ENCODE data around the gene OGFR.
A peak's percentile ranks its signal among the peaks of the same experiment; 100 is the strongest.

The OGFR gene

GRCh38 chr20:62770111-62770910 is 34.3 kb upstream of the OGFR start:
- DNase-seq = no peak

GRCh38 chr20:62770916-62771315 is 33.7 kb upstream of the OGFR start:
- no peak for DNase-seq

GRCh38 chr20:62771396-62772102 is 33.1 kb upstream of the OGFR start:
- no peak for DNase-seq

- no peak for DNase-seq
Measured at GRCh38 chr20:62772103-62772611, 32.5 kb upstream of the OGFR start.

- DNase-seq = no peak
Measured at GRCh38 chr20:62772619-62772989, 32.0 kb upstream of the OGFR start.

- DNase-seq = no peak
Measured at GRCh38 chr20:62772990-62773844, 31.4 kb upstream of the OGFR start.

- DNase-seq = no peak
Measured at GRCh38 chr20:62773845-62774714, 30.6 kb upstream of the OGFR start.

- DNase-seq = no peak
Measured at GRCh38 chr20:62774762-62775161, 29.9 kb upstream of the OGFR start.

GRCh38 chr20:62775206-62775605 is 29.4 kb upstream of the OGFR start:
- DNase-seq = no peak

GRCh38 chr20:62776035-62776691 is 28.5 kb upstream of the OGFR start:
- DNase-seq = no peak

- peak; percentile 22 to 63 (median 58) for DNase-seq
Measured at GRCh38 chr20:62776692-62777527, 27.7 kb upstream of the OGFR start.

GRCh38 chr20:62777528-62777830 is 27.2 kb upstream of the OGFR start:
- no peak for DNase-seq

- no peak for DNase-seq
Measured at GRCh38 chr20:62778058-62778457, 26.6 kb upstream of the OGFR start.

- DNase-seq = no peak
Measured at GRCh38 chr20:62778601-62779416, 25.8 kb upstream of the OGFR start.

GRCh38 chr20:62779417-62779685 is 25.3 kb upstream of the OGFR start:
- no peak for DNase-seq

GRCh38 chr20:62780204-62780603 is 24.4 kb upstream of the OGFR start:
- DNase-seq = no peak

- DNase-seq = no peak
Measured at GRCh38 chr20:62780696-62781095, 23.9 kb upstream of the OGFR start.

- no peak for DNase-seq
Measured at GRCh38 chr20:62782149-62782892, 22.3 kb upstream of the OGFR start.

- no peak for DNase-seq
Measured at GRCh38 chr20:62782893-62783278, 21.7 kb upstream of the OGFR start.

GRCh38 chr20:62784497-62784896 is 20.1 kb upstream of the OGFR start:
- DNase-seq = no peak
